ENCODE measurements around the gene ORMDL2.

GRCh38 chr12:55849616-55850343 is 31.9 kb downstream of the ORMDL2 start:
- no peak for TF ChIP-seq CTCF (IDR thresholded peaks at IDR 0.05)
- TF ChIP-seq POLR2A (IDR thresholded peaks at IDR 0.05), result no peak

Measured in esophagus squamous epithelium (tissue), 4 donors.